ENCODE measurements around the gene VENTX.

DNA sequence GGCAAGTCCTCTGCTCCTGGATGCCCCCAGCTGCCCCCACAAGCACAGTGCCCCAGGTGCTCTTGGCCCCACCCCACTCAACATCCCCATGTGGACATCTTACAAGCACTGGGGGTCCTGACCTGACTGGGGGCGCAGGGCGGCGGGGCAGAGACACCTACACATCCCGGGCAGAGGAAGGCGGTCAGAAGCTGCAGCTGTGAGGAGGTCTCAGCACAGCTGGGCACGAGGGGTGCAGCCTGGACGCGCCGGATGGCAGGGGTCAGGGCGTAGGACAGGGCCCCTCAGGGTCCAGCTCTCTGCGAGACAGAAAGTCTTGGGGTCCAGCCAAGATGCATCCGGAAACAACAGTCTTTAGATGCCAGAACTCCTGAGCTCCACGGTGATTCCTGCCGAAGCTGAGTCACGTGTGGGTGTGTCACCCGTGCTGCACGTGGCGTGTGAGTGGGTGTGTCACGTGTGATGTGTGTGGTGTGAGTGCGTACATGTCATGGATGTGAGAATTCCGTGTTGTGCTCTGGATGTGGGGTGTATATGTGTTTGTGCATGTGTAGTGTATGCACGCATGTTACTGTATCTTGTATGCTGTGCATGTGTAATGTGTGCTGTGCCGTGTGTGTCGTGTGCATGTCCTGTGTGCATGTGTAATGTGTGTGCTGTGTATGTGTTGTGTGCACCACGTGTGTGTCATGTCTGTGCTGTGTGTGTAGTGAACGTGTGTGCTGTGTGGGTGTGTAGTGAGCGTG lies 5.1 kb downstream of the VENTX start:
- TF ChIP-seq, protein P1, sequence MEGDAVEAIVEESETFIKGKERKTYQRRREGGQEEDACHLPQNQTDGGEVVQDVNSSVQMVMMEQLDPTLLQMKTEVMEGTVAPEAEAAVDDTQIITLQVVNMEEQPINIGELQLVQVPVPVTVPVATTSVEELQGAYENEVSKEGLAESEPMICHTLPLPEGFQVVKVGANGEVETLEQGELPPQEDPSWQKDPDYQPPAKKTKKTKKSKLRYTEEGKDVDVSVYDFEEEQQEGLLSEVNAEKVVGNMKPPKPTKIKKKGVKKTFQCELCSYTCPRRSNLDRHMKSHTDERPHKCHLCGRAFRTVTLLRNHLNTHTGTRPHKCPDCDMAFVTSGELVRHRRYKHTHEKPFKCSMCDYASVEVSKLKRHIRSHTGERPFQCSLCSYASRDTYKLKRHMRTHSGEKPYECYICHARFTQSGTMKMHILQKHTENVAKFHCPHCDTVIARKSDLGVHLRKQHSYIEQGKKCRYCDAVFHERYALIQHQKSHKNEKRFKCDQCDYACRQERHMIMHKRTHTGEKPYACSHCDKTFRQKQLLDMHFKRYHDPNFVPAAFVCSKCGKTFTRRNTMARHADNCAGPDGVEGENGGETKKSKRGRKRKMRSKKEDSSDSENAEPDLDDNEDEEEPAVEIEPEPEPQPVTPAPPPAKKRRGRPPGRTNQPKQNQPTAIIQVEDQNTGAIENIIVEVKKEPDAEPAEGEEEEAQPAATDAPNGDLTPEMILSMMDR (conservative IDR thresholded peaks at IDR 0.05), result no peak
- TF ChIP-seq ZFX (IDR thresholded peaks at IDR 0.05), result no peak

Data from C4-2B (cell line).